Measurements from ENCODE around the gene DOCK3. TPM values are rescaled to one million over a fixed set of nuclear protein-coding genes. Genes with fewer than 3 reads are reported as not detected.

DOCK3 gene
- total and polyA plus RNA-seq, 4 donors = 0.01 to 0.08 (median 0.06) TPM; not detected in 1

- no peak for TF ChIP-seq HNF4A (conservative IDR thresholded peaks at IDR 0.05)
- no peak for TF ChIP-seq CTCF (IDR thresholded peaks at IDR 0.05; ENCODE audit: low read depth, low read length, missing input control)
- no peak for TF ChIP-seq ZBTB33 (IDR thresholded peaks at IDR 0.05)
- no peak for TF ChIP-seq RAD21 (IDR thresholded peaks at IDR 0.05)
- no peak for TF ChIP-seq TAF1 (conservative IDR thresholded peaks at IDR 0.05)
- no peak for TF ChIP-seq REST (IDR thresholded peaks at IDR 0.05)
- no peak for TF ChIP-seq SP1 (IDR thresholded peaks at IDR 0.05)
- TF ChIP-seq YY1 (IDR thresholded peaks at IDR 0.05) = no peak
- no peak for TF ChIP-seq HNF4G (IDR thresholded peaks at IDR 0.05)
- TF ChIP-seq JUND (IDR thresholded peaks at IDR 0.05) = no peak
- TF ChIP-seq FOXA2 (IDR thresholded peaks at IDR 0.05) = no peak
- no peak for TF ChIP-seq GABPA (IDR thresholded peaks at IDR 0.05 in 1 of 2, conservative IDR thresholded peaks at IDR 0.05 in 1 of 2)
- no peak for TF ChIP-seq ATF3 (IDR thresholded peaks at IDR 0.05)
- H3K9me3 ChIP-seq (ENCODE audit: control insufficient read depth in 4 of 4, low read length in 3 of 4) = no peaks in the 10 kb centered on the region
- no peak overlapping the region for H3K27ac ChIP-seq (ENCODE audit: low read depth in 1 of 2, low read length in 2 of 2)
- no peaks in the 10 kb centered on the region for H3K4me1 ChIP-seq (ENCODE audit: control insufficient read depth in 4 of 4, insufficient read depth in 4 of 4, low read length in 3 of 4)
- no peak for DNase-seq (ENCODE audit: low spot score)
- no peaks in the 10 kb centered on the region for H3K27me3 ChIP-seq (ENCODE audit: control insufficient read depth in 4 of 4, insufficient read depth in 4 of 4, low read length in 3 of 4)
- H3K36me3 ChIP-seq (ENCODE audit: control insufficient read depth in 4 of 4, insufficient read depth in 3 of 4, low read depth in 1 of 4, low read length in 3 of 4) = no peaks in the 10 kb centered on the region
- H3K4me3 ChIP-seq (ENCODE audit: low read depth in 1 of 3, low read length in 3 of 3) = no peak overlapping the region
- WGBS = 84% methylated on average over 3 of the region's 3 CpGs
- no peak overlapping the region for H3K9ac ChIP-seq (ENCODE audit: low read depth in 1 of 2, low read length in 2 of 2)
Measured at GRCh38 chr3:51031666-51032065, 356.9 kb downstream of the DOCK3 start.

- no peaks in the 10 kb centered on the region for H3K27me3 ChIP-seq (ENCODE audit: control insufficient read depth in 4 of 4, insufficient read depth in 4 of 4, low read length in 3 of 4)
- no peaks in the 10 kb centered on the region for H3K4me1 ChIP-seq (ENCODE audit: control insufficient read depth in 4 of 4, insufficient read depth in 4 of 4, low read length in 3 of 4)
- H3K36me3 ChIP-seq (ENCODE audit: control insufficient read depth in 4 of 4, insufficient read depth in 3 of 4, low read depth in 1 of 4, low read length in 3 of 4) = no peaks in the 10 kb centered on the region
- H3K4me3 ChIP-seq (ENCODE audit: low read depth in 1 of 3, low read length in 3 of 3) = no peak overlapping the region
- H3K9me3 ChIP-seq (ENCODE audit: control insufficient read depth in 4 of 4, low read length in 3 of 4) = no peaks in the 10 kb centered on the region
- no peak for DNase-seq (ENCODE audit: low spot score)
- no peak overlapping the region for H3K9ac ChIP-seq (ENCODE audit: low read depth in 1 of 2, low read length in 2 of 2)
- H3K27ac ChIP-seq (ENCODE audit: low read depth in 1 of 2, low read length in 2 of 2) = no peak overlapping the region
- TF ChIP-seq ATF3 (IDR thresholded peaks at IDR 0.05) (no peak), HNF4G (IDR thresholded peaks at IDR 0.05) (no peak), ZBTB33 (IDR thresholded peaks at IDR 0.05) (no peak), FOXA2 (IDR thresholded peaks at IDR 0.05) (no peak), SP1 (IDR thresholded peaks at IDR 0.05) (no peak), EGR1 (IDR thresholded peaks at IDR 0.05; ENCODE audit: low read depth in 2 of 2) (no peak), HNF4A (conservative IDR thresholded peaks at IDR 0.05) (no peak), RAD21 (IDR thresholded peaks at IDR 0.05) (no peak), RXRA (IDR thresholded peaks at IDR 0.05) (no peak), TAF1 (conservative IDR thresholded peaks at IDR 0.05) (no peak), FOXA1 (IDR thresholded peaks at IDR 0.05) (no peak), MAX (IDR thresholded peaks at IDR 0.05) (no peak), REST (IDR thresholded peaks at IDR 0.05) (no peak), YY1 (IDR thresholded peaks at IDR 0.05) (no peak), JUND (IDR thresholded peaks at IDR 0.05) (no peak), NR2F2 (IDR thresholded peaks at IDR 0.05) (no peak), GABPA (IDR thresholded peaks at IDR 0.05 in 1 of 2, conservative IDR thresholded peaks at IDR 0.05 in 1 of 2) (no peak)
Measured at GRCh38 chr3:51035630-51036029, 360.9 kb downstream of the DOCK3 start.

Measured in liver (tissue), 9 donors.